Measurements from ENCODE around the gene UBASH3A.

Gene UBASH3A

DNA sequence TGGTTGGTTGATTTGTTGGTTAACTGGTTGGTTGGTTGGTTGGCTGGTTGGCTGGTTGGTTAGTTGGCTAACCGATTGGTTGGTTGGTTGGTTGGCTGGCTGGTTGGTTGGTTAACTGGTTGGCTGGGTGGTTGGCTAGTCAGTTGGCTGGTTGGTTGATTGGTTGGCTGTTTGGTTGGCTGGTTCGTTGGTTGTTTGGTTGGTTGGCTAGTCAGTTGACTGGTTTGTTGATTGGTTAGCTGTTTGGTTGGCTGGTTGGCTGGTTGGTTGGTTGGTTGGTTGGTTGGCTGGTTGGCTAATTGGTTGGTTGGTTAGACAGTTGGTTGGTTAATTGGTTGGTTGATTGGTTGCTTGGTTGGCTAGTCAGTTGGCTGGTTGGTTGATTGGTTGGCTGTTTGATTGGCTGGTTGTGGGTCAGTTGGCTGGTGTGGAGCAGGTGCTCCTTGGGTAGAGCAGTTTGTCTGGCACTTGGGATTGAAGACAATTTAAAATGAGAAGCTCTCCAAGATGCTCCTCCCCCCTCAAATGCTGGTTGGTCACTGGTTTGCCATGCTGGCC lies 85.4 kb downstream of the UBASH3A start:
- no peak for DNase-seq (ENCODE audit: low read depth in 3 of 3)

DNA sequence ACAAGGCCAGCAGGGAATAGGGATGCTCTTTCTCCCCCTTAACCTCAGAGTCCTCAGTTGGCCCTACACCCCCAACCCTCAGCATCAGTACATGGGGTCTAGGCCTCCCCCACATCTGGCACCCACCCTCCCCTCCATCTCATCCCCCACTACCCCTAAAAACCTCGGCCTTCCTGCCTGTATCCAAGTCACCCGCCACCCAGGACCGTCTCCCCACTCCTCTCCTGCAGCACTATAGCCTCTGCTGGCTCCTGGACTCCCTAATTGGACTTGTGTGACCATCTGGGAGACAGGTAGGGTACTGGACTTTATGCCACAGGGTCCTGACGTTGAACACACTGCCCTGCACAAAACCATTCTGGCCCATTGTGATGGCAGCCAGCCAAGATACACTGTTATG lies 86.3 kb downstream of the UBASH3A start:
- no peak for DNase-seq (ENCODE audit: low read depth in 3 of 3)

DNA sequence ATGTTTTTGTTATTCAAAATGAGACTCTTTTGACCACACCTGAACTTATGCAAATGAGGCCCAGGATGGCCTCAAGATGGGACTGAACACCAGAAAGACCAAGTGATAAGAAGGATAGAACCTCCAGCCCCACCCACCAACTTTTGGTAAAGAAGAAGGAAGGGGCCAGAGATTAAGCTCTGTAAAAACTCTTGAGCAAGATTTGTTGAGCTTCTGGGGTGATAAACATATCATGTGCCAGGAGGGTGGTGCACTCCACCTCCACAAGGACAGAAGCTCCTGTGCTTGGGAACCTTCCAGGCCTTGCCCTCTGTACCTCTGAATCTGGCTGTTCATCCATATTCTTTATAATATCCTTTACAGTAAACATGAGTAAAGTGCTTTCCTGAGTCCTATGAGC lies 87.0 kb downstream of the UBASH3A start:
- no peak for DNase-seq (ENCODE audit: low read depth in 3 of 3)

DNA sequence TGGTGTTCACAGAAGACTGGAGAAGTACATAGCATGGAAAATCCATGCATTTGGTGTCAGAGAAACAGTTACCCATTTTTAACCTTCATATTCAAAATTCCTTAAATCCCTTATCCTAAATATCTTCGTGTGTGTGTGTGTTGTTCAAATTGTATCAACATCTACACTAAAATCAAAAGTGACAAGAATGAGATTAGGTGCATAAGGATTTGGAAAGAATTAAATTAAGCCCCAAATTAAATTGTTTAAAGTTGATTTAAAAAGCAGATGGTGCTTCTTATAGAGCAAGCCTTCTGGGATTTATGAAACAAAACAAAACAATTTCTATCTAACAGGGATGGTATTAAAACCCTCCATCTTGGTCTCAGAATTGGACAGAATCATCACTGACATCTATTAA lies 87.6 kb downstream of the UBASH3A start:
- DNase-seq (ENCODE audit: low read depth in 3 of 3), result no peak

DNA sequence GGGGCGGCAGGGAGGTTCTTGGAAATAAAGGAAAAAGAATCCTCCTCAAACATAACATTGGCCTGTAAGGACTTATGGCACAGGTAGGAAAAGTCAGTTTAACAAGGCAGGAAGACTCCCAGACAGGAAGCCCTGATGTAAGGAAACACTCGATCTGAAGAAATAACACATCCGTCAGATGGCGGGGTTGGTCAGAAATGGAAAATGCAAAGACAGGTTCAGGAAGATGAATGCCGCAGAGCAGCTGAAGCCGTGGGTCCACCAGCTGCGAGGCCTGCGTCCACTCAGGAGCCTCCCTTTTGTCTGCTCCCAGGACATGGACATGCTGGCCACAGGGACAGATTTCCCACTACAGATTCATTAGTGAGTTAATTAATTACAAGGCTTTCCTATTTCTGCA lies 88.5 kb downstream of the UBASH3A start:
- DNase-seq (ENCODE audit: low read depth in 3 of 3), result no peak

DNA sequence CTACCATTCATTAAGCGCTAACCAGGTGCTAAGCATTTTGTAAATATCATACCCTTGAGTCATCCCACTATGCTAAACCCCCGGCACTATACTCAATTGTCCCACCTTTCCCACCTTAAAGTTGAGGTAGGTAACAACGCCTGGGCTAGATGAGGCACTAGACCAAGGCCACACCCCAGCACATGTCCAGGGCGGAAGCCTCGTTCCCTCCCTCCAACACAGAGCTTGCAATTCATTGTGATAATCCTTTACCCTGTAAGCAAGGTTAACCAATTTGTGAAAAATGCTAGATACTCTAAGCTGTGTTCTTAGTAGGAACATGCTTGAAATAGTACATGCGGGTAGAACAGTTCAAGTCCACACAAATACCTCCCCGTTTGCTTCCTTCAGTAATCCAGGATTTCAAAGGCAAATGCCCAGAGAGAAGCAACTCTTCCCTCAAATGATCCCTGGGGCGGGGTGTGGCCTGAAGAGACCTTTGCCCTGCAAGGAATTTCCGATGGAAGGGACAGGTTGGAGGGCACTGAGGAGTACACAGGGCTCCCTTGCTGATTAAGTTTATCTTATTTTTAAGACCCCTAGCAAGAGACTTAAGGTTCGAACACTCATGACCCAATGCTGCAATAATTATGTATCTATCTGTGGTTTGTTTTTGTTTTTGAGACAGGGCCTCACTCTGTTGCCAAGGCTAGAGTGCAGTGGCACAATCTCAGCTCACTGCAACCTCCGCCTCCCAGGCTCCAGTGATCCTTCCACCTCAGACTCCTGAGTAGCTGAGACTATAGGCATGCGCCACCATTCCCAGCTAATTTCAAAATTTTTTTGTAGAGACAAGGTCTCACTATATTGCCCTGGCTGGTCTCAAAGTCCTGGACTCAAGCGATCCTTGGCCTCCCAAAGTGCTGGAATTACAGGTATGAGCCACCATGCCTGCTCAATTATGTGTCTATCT lies 89.7 kb downstream of the UBASH3A start:
- DNase-seq (ENCODE audit: low read depth in 3 of 3), result no peak

DNA sequence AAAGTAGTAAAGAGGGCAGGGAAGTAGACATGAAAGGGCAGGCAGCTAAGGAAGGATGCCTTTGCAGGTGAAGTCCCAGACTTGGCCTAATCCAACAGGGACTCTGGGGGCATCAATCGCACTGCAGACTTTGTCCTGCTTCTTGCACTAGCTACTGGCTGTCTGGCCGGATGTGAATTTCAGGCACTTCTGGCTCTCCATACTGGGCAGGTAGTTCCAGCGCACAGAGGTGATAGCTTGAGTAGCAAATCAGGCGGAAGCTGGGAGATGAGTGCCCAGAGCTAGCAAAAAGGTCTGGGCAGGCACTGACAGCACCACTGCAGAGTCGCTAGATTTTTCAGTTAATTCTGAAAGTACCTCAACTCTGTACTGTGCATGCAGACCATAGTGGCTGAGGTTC lies 91.3 kb downstream of the UBASH3A start:
- DNase-seq (ENCODE audit: low read depth in 3 of 3), result no peak

DNA sequence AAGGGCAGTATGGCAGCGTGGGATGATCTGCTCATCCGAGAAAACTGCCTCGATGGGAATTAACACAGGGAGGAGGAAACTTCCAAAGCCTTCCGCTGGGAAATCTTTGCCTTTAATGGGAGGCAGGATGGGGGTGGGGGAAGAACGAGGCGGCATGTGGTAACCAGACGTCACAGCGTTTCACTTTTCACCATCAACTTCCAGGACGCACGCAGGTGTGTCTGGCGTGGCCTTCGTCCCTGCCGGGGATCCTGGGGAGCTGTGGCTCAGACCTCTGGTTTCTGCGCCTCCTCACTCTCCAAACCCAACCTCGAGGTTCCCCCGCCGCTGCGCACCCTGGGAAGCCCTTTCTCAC lies 92.0 kb downstream of the UBASH3A start:
- DNase-seq (ENCODE audit: low read depth in 3 of 3), result no peak

DNA sequence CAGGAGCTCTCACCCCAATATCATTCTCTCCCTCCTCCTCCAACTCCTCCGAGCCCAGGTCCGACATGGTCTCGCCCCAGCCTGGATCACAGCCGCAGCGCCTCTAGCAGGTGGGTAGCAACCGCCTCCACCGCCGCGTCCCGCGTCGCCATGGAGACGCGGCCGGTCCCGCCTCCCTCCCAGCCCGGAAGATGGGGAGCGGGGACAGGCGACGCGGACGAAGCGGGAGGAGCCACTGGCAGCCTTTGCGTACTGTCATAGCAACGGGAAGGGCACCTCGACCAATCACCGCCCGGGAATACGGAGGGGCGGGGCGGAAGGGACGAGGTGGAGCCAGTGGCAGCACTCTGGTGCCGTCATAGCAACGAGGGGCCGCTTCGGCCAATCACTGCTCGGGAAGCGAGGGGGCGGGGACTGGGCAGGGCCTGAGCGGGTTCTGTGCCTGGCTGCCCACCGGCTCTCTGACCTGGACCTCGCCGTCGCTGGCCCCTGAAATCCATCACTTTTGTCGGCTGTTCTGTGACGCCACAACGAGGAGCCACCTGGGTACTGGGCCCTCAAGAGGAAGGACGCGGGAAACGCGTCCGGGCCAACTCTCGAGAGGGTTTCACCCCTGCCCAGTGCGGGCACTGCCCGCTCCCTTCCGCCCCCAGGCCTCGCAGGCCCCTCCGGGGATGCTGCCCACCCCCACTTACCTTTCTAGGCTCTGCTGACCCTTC lies 92.6 kb downstream of the UBASH3A start, which contains the start of gene RSPH1:
Gene RSPH1, minus strand, starts transcription at position 105 of the 719 bp plus-strand sequence. Its CDS starts 38 bp downstream, at position 67.
- peak; percentile 99 for DNase-seq (ENCODE audit: low read depth in 3 of 3)

DNA sequence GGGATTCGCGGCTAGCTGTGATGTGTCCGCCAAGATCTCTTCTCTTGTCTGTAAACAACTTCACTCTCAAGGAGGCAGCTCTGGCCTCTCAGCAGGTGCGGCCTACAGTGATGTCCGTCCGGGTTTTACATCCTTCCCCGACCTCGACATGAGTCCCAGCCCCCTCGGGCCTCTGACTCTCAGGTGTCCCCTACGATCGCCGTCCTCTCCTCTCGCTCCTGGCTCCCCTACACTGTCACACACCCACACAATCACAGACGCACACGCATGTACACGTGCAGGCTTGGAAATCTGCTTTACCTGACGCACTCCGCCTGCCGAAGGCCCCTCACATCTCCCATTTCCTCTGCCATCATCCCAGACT lies 93.1 kb downstream of the UBASH3A start:
- DNase-seq (ENCODE audit: low read depth in 3 of 3), result peak in 1 of 3 experiments; percentile 2
